NCI-H748 (cell line): ENCODE measurements around the gene GPR65.

Experiments used
- DNase-seq: peaks from one replicate; lab custom pipeline; 2025; ENCODE audit not compliant: unreplicated experiment; lab: John Stamatoyannopoulos, UW

The GPR65 gene

GRCh38 chr14:88037325-88037724 is 32.4 kb downstream of the GPR65 start:
- DNase-seq = no peak

GRCh38 chr14:88039197-88039596 is 34.3 kb downstream of the GPR65 start:
- DNase-seq = no peak

DNA sequence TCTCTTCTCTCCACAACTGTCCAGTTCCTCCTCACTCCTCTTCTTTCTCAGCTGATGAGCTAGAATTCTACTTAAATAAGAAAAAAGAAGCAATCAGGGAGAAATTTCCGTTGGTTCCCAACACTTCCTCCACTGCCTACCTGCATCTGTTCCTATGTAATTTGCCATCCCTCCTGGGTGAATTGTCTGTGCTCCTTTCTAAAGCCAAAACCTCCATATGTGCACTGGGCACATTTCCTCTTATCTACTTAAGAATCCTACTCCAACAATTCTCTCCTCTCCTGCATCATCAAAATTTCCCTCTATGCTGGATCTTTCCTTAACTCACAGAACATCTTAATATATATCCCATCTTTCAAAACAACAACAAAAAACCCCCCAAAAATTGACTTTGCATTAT is 35.2 kb downstream of the GPR65 start:
- no peak for DNase-seq

DNA sequence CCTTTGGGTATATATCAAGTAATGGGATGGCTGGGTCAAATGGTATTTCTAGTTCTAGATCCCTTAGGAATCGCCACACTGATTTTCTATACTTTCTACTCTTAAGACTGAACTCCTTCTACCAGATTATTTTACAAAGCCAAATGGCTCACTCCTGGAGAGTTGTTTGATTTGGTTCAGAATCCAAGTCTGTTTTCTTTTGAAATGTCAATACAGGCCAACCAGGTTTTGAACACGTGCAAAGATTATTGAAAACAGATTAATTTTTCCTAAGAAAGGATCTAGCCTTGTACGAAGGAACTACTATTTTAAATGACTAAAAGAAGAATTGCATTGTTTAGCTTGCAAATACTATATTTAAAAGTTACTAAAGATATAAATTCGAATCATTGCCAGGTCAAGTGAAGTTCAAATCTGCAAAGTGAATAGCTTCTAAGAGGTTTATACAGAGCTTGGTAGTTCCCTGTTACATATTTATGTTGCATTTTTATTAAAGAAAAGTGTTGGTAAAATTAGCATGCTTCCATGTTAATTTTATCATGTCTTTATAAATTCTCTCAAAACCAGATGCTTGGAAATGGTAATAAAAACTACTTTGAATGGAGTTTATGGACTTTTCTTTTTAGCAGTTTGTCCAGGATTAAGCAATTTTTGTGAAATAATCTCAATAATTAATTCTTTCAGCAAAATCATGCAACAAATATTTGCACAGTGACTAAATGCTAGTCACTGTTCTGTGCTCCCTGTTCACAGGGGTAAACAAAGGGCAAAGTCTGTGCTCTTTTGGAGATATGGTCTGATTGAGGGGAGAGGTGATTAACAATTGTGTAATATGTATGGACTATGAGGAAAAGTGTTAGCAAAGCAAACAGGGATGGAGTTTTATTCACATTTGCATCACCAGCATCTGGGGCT is 38.9 kb downstream of the GPR65 start:
- peak; percentile 27 for DNase-seq

DNA sequence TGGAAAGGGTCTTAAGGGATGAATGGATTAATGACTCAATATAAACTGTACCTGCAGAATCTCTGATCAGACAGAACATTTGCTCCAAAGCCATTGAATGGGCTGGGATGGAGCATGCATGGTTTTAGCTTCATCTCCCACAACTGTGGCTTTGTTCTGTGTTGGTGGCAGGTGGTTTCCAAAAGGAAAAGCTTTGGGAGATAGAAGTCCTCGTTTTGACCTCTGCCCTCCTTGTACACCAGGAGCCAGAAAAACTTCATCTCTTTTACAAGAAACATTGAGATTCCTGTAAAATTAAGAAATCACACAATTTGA is 39.5 kb downstream of the GPR65 start:
- DNase-seq = no peak

GRCh38 chr14:88044776-88045446 is 40.0 kb downstream of the GPR65 start:
- no peak for DNase-seq

GRCh38 chr14:88045705-88046104 is 40.8 kb downstream of the GPR65 start:
- DNase-seq = no peak

GRCh38 chr14:88048351-88048750 is 43.4 kb downstream of the GPR65 start:
- DNase-seq = no peak

DNA sequence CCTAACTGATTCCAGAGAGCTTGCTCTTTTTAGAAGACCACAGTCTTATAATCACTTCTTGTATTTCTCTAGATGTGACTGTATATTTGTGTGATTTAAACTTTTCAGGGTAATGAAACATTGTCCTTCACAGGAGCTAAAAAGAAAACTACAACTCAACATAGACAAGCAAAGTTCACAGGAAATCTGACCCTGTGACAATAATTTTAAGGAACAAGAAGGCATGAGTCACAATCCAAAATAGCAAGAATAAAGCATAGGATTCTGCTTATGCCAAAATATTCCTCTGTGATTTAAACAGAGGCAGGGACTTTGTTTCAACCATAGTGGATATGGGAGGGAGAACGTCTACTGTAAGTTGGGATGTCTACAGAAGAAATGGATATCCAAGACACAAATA is 44.3 kb downstream of the GPR65 start:
- DNase-seq = no peak

- DNase-seq = no peak
These were observed 45.0 kb downstream of the GPR65 start for GRCh38 chr14:88049936-88050335.

DNA sequence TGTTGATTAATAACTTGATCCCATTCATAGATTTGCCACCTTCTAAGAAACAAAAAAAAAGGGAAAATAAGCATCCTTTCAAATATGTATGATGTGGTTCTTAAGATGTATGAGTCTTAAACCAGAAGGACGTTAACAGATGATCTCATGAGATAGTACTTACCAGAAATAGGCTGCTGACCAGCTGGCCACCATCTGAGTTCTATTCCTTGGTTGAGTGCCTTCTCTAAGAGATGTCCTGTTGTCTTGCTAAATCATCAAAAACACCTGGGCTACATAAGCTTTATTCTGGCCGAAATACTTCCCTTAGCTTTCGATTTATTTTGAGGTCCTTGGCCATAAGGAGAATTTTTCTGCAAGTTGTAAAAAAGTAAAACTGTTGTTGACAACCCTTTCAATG is 55.6 kb downstream of the GPR65 start:
- no peak for DNase-seq

DNA sequence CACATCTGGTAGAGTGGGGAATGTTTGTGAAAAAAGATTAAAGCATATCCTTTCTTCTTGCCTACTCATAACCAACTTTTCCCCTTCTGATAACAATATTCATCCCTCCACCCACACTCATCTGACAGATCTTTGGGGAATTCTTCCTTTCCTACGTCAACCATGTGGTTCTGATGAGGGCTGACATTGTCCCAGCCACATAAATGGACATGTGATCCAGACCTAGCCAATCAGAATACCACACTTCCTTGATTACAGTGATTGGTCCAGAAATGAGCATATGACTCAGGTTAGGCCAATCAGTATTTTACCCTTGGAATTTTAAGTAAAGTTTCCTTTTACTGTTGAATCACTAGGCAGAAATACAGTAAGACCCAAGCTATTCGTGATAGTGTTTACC is 58.9 kb downstream of the GPR65 start:
- DNase-seq = no peak
